ENCODE data around the gene TCEAL3.
"Not testable (repeated sequence)": the region's sequence is repeated elsewhere in the genome, so short reads cannot be mapped to it uniquely, and the experiment has no call there.

TCEAL3 gene, protein sequence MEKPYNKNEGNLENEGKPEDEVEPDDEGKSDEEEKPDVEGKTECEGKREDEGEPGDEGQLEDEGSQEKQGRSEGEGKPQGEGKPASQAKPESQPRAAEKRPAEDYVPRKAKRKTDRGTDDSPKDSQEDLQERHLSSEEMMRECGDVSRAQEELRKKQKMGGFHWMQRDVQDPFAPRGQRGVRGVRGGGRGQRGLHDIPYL

DNA sequence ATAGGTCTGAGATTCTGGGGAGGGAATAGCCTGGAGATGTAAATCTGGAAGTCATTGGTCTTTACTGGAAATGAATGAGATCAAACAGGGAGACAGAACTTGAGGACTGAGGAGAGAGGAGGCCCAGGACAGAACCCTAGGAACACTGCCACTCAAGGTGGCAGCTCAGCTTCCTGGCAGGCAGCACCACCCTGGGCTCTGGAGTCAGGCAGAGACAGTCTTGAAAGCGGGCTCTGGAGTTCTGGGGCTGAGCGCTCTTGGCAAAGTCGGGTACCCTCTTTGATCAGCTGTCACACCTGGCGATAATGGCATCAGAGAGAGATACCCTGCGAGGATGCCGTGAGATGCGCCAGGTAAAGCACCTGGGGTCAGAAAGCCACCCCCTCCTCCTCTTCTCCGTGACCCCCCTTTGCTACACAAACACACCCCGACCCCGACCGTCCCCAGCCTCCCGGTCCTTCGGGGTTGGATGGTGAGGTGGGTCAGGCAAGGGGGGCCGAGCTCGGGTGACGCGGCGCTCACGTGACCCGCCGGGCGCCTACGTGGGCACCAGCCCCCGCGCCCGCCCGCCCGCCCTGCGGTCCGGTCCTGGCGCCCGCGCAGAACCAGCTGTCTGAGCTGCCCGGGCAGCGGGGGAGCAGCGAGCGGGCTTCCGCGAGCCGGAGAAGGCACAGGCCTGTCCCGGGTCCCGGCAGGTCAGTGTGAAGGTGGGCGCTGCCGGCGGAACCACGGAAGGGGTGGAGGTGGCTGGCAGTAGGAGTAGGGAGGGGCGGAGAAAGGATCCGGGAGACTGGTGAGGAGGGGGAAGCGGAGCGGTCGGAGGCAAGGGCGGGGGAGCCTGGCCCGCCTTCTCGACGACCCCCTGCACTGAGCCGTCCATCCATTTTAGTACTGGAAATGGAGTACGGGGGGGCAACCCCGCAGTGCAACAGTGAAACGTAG is at the start of gene TCEAL3:
TCEAL3 (plus strand) TSS at position 600 of the 942 bp plus-strand sequence. CDS start 1,102 bp downstream, outside the sequence.
- peak; percentile 58 for DNase-seq

DNA sequence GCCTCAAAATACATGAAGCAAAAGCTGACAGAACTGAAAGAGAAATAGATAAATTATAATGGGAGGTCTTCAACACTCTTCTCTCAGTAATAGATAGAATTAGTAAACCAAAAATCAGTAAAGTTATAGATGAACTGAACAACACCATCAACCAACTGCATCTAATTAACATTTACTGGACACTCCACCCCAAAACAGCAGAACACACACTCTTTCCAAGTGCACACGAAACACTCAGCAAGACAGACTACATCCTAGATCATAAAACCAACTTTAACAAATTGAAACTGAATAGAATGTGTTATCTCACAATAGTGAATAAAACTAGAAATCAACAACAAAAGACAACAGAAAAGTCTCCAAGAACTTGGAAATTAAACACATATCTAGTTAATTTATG is 47.5 kb upstream of the TCEAL3 start:
- DNase-seq, result no peak

DNA sequence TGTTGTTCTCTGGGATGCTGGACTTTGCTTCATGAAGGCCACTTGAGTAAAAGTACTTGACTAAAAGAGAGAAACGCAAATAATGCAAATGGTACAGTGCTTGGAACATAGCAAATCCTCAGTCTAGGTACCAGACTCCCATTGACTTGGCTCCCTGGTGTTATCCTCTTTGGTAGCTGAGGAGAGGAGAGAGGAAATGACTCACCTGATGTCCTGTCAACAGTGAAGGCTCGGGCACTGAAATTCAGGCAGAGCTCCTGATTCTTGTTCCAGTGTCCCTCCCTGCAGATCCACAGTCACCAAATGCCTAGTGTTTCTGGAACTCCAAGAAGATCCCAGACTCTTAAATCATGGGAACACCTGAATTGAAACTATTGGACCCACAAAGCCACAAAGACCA is 45.0 kb upstream of the TCEAL3 start:
- no peak for DNase-seq

DNA sequence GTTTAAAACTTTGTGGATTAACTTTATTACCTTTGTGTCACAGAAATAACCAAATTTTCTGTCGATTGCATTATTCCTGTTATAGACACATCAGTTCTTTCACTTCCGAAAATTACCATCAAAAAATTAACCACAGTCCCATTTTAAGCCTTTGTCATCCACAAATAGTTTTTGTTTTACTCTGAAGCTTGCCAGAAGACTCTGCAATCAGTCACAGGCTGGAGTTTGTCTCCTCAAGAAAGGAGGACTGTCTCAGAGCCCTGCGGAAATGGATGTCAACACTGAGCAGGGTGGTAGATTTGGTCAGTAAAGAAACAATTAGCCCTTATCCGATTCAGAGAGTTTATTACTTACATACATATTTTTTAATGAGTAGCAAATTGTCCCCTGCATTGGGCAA is 42.6 kb upstream of the TCEAL3 start:
- no peak for DNase-seq

DNA sequence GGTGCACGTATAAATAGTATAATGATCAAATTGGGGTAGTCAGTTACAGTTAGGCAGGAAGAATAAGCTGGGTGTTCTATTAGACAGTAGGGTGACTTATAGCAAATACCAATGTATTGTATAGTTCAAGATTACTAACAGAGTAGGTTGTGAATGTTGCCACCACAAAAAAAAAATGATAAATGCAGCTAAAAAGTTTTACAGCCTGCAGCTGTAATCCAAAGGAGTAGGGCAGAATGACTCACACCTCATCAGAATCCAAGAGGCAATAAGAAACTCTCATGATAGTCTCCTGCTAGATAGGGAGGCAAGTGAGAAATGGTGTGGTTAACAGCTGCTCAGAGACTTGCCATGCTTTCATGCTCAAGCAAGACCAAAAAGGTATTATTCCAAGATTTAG is 42.0 kb upstream of the TCEAL3 start:
- DNase-seq, result no peak

DNA sequence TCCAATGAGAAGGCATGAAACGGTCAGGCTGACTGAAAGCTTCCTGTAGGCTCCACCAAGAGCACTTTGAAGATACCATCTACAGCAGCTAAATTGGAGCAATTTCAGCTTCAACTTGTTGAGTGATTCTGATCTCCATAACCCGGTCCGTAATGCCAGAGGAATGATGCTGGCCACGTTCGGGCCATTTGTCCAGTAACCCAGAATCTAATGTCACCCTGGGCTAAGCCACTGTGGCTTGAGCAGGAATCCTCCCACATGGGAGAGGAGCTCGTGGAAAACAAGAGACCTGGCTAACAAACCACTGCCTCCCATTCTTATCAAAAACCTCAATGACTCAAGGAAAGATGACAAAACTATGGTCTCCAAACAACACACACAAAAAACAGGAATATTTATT is 36.6 kb upstream of the TCEAL3 start:
- no peak for DNase-seq

DNA sequence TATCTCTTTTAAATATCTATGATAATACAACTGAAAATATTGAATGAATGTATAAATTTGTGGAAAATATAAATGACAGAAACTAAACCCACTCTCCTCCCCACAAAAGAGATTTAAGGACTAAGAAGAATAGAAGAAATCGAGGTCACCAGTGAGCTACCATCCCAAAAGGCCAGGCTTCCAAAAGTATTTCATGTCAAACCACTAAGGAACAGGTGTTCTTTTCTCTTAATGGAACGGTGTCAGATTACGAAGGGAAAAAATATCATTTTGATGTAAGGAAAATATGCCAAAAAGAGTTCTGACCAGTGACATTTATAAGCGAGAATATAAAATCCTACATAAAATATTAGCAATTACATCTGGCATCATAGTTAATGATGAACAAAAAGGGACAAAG is 36.0 kb upstream of the TCEAL3 start:
- DNase-seq, result no peak

DNA sequence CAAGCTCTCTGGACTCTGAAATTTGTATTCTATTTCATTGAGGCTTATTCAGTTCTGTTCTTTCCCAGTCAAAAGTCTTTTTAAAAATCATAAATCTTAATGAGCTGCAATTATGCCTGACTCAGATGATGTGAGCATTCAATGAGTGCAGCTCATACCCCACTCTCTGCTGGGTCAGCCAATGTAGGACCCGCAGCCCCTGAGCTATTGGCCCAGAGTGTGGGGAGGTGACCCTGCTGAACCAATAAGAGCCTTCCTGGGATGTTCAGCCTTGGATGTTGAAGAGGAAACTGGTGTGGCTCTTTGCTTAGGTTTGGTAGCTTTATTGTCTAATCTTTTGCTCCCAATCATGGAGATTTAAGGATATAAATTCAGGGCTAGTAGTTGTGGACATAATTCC is 34.6 kb upstream of the TCEAL3 start:
- DNase-seq, result no peak

DNA sequence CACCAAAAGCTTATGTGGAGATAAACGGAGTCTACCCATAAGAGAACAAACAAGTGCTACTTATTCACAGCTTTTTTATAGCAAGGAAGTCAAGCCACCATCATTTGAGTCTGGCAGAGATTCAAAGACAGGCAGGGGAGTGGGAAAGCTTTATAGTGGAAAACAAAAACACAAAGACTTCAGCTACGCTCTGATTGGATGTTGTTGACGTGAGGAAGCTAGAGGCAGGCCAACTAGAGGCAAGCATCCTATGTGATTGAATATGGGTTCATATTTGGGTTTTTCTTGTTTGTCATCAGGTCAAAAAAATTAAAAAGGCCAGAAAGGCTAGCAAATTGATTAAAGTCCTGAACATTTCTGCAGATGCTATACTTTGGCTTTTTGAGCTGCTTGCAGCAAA is 23.2 kb upstream of the TCEAL3 start:
- no peak for DNase-seq

DNA sequence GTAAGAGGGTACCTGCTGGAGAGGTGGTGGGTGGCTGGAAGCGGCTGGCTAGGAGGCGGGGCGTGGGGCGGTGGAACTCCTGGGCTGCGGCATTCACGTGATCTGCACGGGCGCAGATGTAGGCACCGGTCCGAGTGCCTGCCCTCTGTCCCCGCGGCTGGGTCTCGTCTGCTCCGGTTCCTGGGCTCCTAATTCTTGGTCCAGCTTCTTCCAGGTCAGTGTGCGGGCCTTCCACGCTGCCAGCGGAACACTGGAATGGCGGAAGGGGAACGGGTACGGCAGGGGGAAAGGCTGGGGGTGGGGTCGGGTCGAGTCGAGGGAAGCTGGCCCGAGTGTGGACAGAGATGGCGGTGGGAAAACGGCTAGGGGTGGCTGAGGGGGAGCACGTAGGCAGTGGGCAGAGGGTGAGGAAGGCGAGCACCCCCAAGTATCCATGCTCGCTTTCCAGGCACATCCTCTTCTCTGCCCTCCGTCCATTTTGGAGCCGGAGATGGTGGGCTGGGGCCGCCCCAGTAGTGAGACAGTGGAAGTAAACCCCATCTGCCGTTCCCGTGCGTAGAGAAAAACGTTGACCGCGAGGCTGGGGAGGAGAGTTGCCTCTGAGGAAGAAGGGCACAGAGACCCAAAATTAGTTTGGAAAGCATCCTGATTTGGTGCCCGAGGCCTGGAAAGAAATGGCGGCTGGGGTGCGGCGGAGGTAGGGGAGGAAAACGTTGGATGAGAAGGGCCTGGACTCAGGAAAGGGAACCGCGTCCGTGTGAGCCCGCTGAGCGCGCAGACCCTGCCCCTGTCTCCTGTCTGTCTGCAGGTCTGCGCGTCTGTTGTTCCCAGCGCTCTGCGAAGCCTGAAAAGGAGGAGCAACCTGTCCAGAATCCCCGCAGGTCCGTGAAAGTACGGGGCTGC is 22.1 kb upstream of the TCEAL3 start, which contains the start of gene TCEAL4:
TCEAL4 (plus strand) TSS at position 105 of the 903 bp plus-strand sequence. CDS start 1,161 bp downstream, outside the sequence.
- peak; percentile 42 for DNase-seq

DNA sequence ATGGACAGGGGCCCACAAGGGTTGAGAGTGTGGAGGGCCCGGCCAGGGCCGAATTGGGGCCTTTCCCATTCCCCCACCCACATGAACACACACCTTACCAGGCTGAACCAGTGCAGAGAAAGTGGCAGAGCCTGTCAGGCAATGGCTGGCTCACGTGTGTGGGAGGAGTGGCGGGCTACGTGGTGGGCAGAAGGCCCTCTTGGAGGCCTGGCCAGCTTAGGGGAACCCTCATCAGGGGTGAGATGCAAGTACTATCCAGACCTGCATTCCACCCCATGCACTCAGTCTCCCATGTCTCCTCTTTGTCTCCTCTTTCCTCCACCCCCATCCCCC is 21.5 kb upstream of the TCEAL3 start:
- no peak for DNase-seq

DNA sequence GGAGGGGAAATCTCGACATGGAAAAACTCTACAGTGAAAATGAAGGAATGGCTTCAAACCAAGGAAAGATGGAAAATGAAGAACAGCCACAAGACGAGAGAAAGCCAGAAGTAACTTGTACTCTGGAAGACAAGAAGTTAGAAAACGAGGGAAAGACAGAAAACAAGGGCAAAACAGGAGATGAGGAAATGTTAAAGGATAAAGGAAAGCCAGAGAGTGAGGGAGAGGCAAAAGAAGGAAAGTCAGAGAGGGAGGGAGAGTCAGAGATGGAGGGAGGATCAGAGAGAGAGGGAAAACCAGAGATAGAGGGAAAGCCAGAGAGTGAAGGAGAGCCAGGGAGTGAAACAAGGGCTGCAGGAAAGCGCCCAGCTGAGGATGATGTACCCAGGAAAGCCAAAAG is 21.1 kb upstream of the TCEAL3 start:
- no peak for DNase-seq

DNA sequence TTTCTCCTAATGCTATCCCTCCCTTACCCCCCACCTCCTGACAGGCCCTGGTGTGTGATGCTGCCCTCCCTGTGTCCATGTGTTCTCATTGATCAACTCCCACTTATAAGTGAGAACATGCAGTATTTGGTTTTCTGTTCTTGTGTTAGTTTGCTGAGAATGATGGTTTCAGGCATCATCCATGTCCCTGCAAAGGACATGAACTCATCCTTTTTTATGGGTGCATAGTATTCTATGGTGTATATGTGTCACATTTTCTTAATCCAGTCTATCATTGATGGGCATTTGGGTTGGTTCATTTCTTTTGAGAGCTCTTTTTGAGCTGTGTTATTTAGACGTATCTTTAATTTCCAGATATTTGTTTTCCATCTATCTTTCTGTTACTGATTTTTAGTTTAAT is 15.5 kb upstream of the TCEAL3 start:
- not testable (repeated sequence) for DNase-seq

DNA sequence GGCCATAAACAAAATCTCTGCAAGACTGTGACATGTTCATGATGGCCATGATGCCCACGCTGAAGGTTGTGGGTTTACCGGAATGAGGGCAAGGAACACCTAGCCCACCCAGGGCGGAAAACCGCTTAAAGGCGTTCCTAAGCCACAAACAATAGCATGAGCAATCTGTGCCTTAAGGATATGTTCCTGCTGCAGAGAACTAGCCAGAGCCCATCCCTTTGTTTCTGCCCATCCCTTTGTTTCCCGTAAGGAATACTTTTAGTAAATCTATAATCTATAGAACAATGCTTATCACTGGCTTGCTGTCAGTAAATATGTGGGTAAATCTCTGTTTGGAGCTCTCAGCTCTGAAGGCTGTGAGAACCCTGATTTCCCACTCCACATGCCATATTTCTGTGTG is 12.6 kb upstream of the TCEAL3 start:
- DNase-seq, result not testable (repeated sequence)

DNA sequence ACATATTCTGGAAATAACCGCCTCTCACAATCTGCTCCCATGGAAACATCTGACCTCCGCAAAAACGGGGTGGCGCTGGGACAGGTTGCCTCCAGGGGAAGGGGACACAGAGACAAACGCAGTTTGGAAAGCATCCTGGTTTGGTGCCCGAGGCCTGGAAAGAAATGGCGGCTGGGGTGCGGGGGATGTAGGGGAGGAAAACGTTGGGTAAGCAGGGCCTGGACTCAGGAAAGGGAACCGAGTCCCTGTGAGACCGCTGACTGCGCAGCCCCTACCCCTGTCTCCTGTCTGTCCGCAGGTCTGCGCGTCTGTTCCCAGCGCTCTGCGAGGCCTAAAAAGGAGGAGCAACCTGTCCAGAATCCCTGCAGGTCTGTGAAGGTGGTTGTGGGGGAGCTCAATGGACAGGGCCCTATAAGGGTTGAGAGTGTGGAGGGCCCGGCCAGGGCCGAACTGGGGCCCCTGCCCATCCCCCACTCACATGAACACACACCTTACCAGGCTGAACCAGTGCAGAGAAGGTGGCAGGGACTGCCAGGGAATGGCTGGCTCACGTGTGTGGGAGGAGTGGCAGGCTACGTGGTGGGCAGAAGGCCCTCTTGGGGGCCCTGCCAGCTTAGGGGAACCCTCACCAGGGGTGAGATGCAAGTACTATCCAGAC is 672 bp downstream of the TCEAL3 start:
- DNase-seq, result no peak

DNA sequence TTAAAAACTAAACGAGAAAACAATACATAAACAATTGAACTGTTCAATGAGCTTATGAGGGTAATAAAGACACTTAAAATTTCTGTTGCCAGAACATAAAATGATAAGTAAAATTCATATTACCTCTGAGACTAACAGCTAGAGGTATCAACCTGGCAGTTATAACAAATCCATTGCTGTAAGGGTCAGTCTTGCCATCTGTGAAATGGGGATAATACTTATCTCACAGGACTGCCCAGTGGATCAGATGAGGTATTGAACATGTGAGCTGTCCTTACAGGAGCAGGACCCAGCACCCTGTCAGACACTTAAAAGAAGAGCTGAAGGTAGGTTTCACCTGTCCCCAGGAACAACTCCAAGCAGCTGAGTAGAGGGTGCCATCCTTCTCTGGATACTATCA is 2.5 kb downstream of the TCEAL3 start:
- DNase-seq, result no peak

DNA sequence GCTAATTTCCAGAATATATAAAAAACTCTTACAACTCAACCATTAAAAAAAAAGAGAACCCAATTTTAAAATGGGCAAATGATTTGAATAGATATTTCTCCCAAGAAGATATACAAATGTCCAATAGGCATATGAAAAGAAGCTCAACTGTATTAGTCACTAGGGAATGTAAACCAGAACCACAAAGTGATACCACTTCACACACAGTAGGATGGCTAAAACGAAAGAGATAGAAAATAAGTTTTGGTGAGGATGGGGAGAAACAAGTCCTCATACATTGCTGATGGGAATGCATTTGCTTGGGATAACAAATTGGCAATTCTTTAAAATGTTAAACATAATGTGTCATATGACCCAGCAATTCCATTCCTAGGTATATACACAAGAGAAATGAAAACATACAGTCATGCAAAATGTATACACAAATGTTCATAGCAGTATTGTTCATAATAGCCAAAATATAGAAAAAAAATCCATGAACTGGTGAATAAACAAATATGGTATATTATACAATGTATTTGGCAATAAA is 5.7 kb downstream of the TCEAL3 start:
- no peak for DNase-seq

DNA sequence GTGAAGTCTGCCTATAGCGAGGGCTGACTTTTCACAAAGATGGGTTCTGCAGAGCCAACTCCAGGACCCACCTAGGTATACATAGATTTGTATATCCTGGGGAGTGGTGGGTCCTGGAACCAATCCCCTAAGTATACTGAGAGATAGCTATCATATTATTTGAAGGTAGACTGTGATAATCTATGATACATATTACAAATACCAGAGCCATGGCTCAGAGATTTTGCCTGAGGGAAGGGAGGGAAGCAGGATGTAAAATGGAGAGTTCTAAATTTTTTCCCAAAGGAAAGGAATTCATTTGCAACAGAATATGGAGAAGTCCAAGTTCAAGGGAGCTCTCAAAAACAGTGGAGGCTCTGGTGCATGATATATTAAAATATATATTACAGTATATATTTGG is 7.2 kb downstream of the TCEAL3 start:
- no peak for DNase-seq

DNA sequence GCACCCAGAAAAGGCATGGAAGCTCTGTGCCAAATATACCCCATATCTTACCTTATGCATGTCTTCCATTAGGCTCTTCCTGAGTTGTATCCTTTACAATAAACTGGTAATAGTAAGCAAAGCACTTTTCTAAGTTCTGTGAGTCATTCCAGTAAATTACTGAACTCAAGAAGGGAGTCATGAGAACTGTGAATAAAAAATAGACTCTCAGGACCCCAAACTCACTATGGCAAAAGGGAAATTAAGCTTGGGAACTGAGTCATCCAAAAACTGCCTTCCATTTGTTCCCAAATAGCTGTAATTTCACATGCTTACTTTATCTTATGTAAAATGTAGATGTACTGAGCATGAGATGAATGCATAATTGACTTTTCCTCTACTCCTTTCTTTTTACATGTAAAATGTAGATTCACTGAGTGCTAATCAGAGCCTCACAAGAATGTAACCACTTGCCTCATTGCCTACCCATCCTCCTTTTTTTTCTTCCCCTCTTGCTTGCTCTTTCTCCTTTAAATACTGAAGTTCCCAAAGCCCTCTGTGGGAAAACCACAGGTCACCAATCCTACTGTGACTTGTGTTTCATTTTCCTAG is 8.1 kb downstream of the TCEAL3 start:
- no peak for DNase-seq

DNA sequence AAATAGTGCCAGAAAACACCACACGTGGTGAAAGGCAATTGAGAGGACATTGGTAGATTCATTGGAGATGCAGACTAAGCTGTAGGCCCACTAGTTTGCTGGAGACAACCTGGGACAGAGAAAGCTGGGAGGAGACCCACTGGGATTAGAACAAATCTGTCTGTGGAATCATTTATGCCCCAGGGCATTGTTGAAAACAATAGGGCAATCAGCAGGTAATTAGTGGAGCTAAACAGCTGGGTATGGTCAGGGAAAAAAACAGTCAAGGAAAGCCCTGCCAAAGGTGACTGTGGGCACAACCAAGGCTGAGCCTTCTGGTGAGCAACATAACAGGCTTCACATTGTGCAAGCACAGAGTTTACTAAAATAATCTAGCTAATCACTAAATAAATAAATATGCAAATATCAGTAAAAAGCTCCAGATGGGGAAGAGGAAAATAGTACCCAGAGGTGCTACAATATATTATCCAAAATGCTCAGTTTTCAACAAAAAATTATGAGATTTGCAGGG is 9.0 kb downstream of the TCEAL3 start:
- no peak for DNase-seq

DNA sequence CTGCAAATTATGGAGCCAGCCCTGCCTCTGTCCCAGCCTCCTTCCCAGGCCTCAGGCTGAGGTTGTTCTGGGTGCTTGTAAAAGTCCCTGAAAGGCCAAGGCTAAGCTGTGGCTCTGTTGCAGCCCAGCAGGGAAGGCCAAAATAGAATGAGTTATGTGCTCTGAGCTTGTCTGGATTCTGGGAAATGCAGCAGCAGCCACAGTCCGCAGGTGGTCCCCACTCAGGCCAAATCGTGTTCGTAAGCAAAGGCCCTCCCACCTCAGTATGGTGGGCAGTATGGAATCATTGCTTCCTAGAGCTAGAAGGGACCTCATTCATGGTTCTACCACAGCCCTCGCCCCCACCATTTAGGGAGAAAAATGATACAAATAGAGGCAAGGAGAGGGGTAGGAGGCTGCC is 16.3 kb downstream of the TCEAL3 start:
- DNase-seq, result no peak

DNA sequence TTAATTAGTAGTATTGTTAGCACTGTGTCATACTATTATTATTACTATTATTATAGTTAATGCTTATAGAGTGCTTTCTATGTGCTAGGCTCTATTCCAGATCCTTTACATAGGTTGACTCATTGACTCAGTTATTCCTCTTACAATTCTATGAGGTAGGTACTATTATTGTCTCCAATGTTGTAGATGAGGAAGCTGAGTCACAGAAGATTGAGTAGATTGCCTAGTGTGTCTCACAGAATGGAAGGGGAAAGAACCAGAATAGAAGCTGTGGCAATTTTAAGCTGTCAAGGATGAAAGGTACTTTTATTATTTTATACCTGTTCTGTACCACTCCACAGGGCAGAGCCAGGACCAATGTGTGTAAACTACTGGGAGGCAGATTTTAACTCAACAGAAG is 19.1 kb downstream of the TCEAL3 start:
- no peak for DNase-seq
